CD4-positive, alpha-beta T cell treated with Interleukin-10 for 1 hour (primary cell): ENCODE data around the gene DES.

Source experiments
- DNase-seq: peaks from one replicate; pipeline ENCODE4 v3.0.0-alpha.2; 2020

DES gene

DNA sequence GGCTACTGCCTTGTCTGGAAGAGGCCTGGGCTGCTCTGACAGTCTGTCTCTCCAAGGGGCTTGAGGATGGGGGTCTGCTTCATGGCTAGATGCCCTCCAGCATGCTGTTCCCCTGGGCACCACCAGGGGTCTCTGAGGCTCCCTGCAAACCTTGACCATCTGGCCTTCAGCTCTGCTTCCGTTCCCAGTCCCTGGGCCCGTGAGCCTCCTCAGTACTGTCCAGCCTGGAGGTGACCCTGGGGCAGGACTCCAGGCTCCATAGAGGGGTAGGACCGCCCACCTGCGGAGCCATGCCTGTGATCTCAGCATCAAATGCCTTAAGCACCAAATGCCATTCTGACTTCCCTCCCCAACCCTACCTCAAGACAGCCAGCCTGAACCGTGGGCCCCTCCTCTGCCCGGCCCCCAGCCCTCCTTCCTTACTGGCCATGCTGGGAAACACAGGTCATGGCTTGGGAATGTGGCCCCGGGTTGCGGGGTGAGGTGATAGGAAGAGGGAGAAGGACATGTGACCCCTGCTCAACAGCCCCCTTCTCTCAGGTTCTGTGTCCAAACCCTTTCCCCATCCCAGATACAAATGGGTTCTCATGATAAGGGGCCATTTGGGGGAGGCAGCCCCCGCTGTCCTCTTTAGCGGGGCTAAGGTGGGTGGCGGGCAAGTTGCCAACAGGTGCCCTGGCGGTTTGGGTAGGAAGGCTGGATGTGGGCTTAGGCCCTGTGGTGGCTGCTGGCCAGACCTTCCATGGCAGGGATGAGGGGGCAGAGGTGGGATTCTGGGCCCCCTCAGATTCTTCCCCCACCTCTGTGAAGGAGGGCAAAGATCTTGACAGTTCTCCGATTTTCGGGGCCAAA lies 41.5 kb downstream of the DES start:
- peak; percentile 38 for DNase-seq

DNA sequence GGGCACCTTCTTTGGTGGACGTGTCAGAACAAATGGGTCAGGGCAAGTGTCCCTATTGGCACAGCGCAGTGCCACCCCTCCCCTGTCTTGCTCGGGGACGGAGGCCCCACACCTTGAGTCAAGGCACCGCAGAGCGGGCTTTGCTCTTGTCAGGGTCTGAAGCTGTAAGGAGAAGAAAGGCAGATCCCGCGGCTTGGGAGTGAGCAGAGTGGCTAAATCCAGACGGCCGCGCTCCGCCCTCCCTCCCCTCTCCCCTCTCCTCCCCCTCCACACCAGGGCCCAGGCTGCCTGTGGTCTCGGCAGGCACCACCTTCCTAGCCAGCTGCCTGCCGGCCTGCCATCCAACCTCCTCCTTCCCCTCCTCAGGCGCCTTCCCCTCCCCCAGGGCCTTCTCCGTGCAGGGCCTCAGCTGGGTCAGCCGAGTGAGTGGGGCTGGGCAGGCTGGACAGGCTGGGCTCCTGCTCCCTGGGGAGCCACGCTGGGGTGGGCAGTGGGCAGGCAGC lies 42.3 kb downstream of the DES start:
- DNase-seq, result no peak

DNA sequence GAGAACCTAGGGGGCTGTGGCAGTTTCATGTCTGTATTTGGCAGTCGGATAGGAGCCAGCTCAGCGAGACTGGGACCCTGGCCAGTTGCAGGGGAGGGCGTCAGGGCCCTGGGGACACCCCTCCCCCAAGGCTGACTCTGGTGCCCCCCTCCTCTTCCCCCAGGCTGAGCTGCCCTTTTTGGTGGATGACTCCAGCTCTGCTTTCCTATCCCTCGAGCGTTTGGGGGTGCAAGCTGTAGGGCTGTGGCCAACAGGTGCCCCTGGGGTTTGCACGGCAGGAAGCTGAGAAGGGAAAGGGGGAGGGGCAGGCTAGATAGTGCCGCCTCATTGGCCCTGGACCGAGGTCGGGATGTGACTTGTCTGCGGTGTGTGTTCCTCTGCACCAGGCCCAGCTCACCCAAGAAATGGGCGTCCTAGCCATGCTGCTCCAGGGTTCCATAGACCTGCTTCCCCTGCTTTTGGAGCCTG lies 42.9 kb downstream of the DES start:
- no peak for DNase-seq

- DNase-seq, result no peak
Measured at GRCh38 chr2:219461669-219462068, 43.5 kb downstream of the DES start.

DNA sequence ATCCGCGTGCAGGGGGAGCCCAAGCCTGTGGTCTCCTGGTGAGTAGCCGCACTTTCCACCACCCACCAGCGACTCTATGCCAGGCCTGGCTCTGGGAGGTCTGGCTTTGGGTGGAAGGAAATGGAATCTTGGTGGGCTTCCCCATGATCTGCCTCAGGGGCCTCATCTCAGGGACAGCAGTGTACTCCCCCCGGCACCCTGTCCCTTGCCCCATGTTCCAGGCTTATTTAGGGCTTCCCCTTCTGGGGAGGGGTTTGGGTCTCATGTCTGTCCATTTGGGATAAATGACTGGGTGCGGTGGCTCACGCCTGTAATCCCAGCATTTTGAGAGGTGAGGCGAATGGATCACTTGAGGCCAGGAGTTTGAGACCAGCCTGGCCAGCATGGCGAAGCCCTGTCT lies 44.2 kb downstream of the DES start:
- DNase-seq, result no peak

GRCh38 chr2:219464286-219465032 lies 46.3 kb downstream of the DES start:
- no peak for DNase-seq

DNA sequence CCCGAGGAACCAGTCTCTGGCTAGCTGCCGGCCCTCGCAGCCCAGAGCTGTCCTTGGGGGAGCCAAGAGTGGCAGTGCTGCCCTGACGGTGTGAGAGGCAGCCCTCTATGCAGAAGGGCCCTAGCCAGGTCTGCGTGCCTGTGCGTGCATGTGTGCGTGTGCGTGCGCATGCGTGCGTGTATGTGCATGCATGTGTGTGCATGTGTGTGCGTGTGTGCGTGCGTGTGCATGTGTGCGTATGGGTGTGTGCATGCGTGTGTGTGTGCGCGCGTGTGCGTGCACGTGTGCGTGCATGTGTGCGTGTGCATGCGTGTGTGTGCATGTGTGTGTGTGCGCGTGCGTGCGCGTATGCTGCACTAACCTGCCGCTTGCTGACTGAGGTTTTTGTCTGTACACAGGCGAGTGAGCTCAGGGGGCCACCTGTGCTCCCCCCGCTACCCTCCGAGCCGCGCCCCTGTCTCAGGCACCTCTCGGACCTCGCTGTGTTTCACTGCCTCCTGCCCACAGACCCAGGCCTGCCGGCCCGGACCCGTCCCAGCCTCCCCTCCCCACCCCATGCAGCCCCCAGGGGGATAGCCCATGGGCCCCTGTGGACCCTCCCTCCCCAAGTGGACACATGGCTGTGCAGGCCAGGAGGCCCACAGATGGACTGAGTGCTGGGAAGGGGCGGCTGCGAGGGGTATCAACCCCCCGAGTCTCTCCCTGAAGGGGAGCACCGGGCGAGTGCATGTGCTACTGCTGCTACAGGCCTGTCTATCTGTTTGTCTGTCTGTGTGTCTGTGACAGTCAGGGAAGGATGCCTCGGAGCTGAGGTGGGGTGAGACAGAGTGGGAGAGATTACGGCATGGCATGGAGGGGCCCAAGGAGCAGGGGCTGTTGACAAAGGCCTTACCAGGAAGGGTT lies 47.7 kb downstream of the DES start:
- DNase-seq, result no peak

GRCh38 chr2:219466816-219467735 lies 48.9 kb downstream of the DES start:
- DNase-seq, result no peak

DNA sequence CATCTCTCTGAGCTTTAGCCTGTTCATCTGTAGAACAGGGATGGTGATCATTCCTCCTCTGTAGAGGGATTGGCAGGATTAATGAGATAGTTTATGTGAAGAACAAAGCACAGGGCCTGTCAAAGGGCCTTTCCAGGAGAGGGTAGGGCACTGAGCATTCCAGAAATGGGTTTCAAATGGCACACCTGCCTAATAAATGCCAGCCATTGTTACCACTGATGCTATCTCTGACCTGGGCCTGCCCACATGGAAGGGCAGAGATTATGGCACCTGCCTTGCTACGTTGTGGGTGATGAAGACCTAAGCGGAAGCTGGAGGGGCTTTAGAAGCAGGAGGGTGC lies 49.5 kb downstream of the DES start:
- no peak for DNase-seq

- no peak for DNase-seq
Measured at GRCh38 chr2:219468410-219469185, 50.4 kb downstream of the DES start.

DNA sequence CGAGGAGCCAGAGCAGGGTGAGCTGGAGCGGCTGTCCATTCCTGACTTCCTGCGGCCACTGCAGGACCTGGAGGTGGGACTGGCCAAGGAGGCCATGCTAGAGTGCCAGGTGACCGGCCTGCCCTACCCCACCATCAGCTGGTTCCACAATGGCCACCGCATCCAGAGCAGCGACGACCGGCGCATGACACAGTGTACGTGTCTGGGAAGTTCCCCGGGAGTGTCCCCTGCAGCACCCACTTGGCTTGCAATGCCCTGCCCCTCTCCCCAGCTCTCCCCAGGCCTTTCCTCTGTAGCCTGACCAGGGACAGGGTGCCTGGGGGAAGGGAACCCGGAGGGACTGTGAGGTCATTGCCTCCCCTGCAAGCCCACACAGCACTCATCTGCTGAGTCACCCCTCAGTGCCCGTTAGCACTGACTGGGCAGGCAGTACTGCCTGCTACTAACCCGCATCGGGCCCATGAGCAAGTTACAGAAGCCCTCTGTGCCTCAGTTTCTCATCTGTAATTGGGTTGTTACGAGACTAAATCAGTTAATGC lies 51.1 kb downstream of the DES start:
- no peak for DNase-seq

GRCh38 chr2:219470429-219470828 lies 52.3 kb downstream of the DES start:
- no peak for DNase-seq

DNA sequence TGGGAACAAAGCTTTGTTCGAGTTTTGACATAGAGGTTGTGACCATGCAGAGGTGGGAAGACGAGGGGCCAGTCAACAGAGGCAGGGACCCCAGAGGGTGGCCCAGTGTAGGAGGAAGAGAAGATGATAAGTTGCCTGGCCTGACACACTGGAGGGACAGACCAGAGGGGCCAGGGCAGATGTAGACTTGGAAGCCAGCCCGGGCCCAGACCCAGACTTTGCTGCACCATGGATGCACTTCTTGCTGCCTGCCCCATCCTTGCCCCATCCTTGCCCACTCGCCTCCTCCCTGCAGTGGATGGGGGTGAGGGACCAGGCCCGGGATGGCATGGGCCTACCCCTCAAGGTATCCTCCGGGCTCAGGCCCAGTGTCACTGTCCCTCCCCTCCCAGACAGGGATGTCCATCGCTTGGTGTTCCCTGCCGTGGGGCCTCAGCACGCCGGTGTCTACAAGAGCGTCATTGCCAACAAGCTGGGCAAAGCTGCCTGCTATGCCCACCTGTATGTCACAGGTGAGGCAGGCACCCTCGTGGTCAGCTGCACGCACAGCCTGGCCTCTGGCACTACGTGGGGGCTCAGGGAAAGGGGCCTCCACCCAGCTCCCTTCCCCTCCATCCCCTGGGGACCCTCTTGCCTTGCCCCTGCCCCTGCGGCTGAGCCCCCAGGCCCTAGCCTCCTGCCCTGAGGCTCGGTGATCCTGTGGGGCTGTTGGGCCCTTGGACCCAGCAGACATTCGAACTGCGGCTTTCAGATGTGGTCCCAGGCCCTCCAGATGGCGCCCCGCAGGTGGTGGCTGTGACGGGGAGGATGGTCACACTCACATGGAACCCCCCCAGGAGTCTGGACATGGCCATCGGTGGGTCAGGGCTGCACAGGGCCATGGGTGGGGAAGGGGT lies 53.5 kb downstream of the DES start:
- no peak for DNase-seq

DNA sequence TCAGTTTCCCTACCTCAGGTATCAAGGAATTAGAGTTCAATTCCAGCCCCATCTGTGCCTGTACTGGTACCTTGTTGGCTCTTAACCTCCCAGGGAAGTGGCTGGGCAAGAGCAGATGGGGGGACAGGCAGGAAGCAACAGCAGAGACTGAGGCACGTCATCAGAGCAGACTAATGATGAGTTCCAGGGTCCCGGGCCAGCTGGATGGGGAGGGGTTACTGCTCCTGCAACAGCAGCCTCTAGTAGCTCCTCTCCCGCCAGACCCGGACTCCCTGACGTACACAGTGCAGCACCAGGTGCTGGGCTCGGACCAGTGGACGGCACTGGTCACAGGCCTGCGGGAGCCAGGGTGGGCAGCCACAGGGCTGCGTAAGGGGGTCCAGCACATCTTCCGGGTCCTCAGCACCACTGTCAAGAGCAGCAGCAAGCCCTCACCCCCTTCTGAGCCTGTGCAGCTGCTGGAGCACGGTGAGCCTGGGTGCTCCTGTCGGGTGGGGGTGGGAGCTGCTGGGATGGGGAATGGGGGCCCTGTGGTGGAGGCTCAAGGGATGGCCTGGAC lies 54.5 kb downstream of the DES start:
- DNase-seq, result no peak

DNA sequence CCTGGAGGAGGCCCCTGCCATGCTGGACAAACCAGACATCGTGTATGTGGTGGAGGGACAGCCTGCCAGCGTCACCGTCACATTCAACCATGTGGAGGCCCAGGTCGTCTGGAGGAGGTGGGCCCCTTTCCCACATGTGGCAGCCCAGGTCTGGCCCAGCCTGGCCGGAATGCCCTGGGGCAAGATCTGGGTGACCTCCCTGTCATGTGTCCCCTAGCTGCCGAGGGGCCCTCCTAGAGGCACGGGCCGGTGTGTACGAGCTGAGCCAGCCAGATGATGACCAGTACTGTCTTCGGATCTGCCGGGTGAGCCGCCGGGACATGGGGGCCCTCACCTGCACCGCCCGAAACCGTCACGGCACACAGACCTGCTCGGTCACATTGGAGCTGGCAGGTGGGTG lies 55.3 kb downstream of the DES start:
- no peak for DNase-seq

- DNase-seq, result no peak
Measured at GRCh38 chr2:219474285-219475060, 56.3 kb downstream of the DES start.

GRCh38 chr2:219475278-219475677 lies 57.1 kb downstream of the DES start:
- no peak for DNase-seq
